Measurements from ENCODE around the gene FBXW7. TPM values are rescaled to one million over a fixed set of nuclear protein-coding genes. Genes with fewer than 3 reads are reported as not detected.

Gene FBXW7
- total and polyA plus RNA-seq, 2 experiments from 2014 or later: 16.2 to 43.5 TPM

DNA sequence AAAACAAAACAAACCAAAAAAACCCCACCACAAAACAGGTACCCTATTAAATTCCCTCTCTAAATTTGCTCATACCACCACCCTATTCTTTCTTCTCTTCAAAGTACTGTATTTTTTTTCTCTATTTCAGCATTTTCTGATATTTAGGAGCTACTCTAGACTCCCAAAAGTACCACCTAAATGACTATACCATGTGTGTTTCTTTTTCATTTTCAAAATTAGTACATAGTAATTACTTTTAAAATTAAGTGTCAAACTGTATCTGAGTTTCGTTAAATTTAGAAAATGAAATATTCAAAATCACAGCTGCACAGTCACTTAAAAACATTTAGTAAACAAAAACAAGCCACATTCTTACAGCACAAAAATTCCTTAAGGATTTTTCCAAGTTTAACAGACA lies 161.7 kb downstream of the FBXW7 start:
- Histone ChIP-seq H3K9me2 (replicated peaks; ENCODE audit: insufficient read depth) (no peaks in the 10 kb centered on the region), H3K79me2 (peaks cover 4% of the 10 kb centered on the region), H2AFZ (no peak overlapping the region), H4K20me1 (ENCODE audit: insufficient read depth, poor library complexity, severe bottlenecking) (no peaks in the 10 kb centered on the region), H3K9me3 (ENCODE audit: low read depth) (no peaks in the 10 kb centered on the region), H3K36me3 (replicated peaks; ENCODE audit: insufficient read depth, low read depth) (no peaks in the 10 kb centered on the region), H3K4me1 (ENCODE audit: insufficient read depth) (no peaks in the 10 kb centered on the region), H3K27ac (no peak overlapping the region), H3K4me3 (no peak overlapping the region), H3K4me2 (no peak overlapping the region), H3K27me3 (no peaks in the 10 kb centered on the region)
- no peak for TF ChIP-seq EZH2phosphoT487 (IDR thresholded peaks at IDR 0.05; ENCODE audit: low read depth, severe bottlenecking, unreplicated experiment)
- TF ChIP-seq EZH2 (IDR thresholded peaks at IDR 0.05; ENCODE audit: borderline replicate concordance): no peak
- TF ChIP-seq, protein P1, sequence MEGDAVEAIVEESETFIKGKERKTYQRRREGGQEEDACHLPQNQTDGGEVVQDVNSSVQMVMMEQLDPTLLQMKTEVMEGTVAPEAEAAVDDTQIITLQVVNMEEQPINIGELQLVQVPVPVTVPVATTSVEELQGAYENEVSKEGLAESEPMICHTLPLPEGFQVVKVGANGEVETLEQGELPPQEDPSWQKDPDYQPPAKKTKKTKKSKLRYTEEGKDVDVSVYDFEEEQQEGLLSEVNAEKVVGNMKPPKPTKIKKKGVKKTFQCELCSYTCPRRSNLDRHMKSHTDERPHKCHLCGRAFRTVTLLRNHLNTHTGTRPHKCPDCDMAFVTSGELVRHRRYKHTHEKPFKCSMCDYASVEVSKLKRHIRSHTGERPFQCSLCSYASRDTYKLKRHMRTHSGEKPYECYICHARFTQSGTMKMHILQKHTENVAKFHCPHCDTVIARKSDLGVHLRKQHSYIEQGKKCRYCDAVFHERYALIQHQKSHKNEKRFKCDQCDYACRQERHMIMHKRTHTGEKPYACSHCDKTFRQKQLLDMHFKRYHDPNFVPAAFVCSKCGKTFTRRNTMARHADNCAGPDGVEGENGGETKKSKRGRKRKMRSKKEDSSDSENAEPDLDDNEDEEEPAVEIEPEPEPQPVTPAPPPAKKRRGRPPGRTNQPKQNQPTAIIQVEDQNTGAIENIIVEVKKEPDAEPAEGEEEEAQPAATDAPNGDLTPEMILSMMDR (IDR thresholded peaks at IDR 0.05; ENCODE audit: poor library complexity): no peak
- 89% methylated on average over 1 of the region's 1 CpG for whole genome bisulfite sequencing (ENCODE audit: low lambda C conversion rate, missing lambda C conversion rate)
- DNase-seq (ENCODE audit: low spot score): no peak

DNA sequence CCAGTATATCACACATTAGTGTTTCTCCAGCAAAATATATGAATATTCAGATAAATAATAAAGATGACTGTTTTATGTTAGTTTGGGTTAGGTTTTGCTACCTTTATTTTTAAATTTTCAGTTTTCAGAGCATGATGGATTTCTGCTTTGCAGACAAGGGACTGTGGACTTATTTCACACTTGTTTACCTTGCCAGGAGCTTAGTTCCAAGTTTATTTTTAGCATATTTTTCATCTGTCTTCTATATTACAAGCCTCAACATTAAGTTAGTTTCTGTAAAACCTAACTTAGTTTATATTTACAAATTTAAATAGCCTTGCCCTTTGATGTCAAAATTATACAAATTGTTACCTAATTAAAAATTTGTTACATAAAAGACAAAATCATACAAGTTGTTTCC lies 163.4 kb downstream of the FBXW7 start:
- H3K36me3 ChIP-seq (replicated peaks; ENCODE audit: insufficient read depth, low read depth): no peaks in the 10 kb centered on the region
- H3K27ac ChIP-seq: no peak overlapping the region
- DNase-seq (ENCODE audit: low spot score): no peak
- H3K79me2 ChIP-seq: peaks cover 5% of the 10 kb centered on the region
- H3K4me3 ChIP-seq: no peak overlapping the region
- no peaks in the 10 kb centered on the region for H4K20me1 ChIP-seq (ENCODE audit: insufficient read depth, poor library complexity, severe bottlenecking)
- no peak overlapping the region for H3K4me2 ChIP-seq
- TF ChIP-seq, protein P1 (IDR thresholded peaks at IDR 0.05; ENCODE audit: poor library complexity): no peak
- no peak for TF ChIP-seq EZH2 (IDR thresholded peaks at IDR 0.05; ENCODE audit: borderline replicate concordance)
- TF ChIP-seq EZH2phosphoT487 (IDR thresholded peaks at IDR 0.05; ENCODE audit: low read depth, severe bottlenecking, unreplicated experiment): no peak
- no peaks in the 10 kb centered on the region for H3K4me1 ChIP-seq (ENCODE audit: insufficient read depth)
- no peaks in the 10 kb centered on the region for H3K9me3 ChIP-seq (ENCODE audit: low read depth)
- no peaks in the 10 kb centered on the region for H3K9me2 ChIP-seq (replicated peaks; ENCODE audit: insufficient read depth)
- H2AFZ ChIP-seq: no peak overlapping the region
- H3K27me3 ChIP-seq: no peaks in the 10 kb centered on the region

DNA sequence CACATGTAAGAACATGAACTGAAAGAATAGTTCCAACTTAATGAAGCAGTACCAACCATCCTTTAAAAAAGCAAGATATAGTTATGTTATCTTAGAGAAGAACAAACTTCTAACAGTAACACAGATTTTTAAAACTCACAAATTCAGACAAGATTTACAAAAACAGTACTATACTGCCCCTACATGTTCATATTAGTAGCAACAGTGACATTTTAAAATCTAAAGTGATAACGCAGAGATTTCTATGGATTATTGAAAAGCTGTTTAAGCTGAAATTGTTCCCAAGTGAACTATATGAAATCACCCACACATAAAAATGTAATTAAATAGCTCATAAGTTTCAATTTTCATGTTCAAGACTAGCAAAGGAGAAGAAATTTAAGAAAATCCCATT lies 166.0 kb downstream of the FBXW7 start:
- H3K9me2 ChIP-seq (replicated peaks; ENCODE audit: insufficient read depth): no peaks in the 10 kb centered on the region
- WGBS (ENCODE audit: low lambda C conversion rate, missing lambda C conversion rate): 61% methylated on average over 1 of the region's 1 CpG
- peaks cover 6% of the 10 kb centered on the region for H3K79me2 ChIP-seq
- no peaks in the 10 kb centered on the region for H3K4me1 ChIP-seq (ENCODE audit: insufficient read depth)
- no peak overlapping the region for H2AFZ ChIP-seq
- no peak overlapping the region for H3K4me2 ChIP-seq
- no peaks in the 10 kb centered on the region for H3K36me3 ChIP-seq (replicated peaks; ENCODE audit: insufficient read depth, low read depth)
- H3K9me3 ChIP-seq (ENCODE audit: low read depth): no peaks in the 10 kb centered on the region
- no peaks in the 10 kb centered on the region for H3K27me3 ChIP-seq
- DNase-seq (ENCODE audit: low spot score): no peak
- TF ChIP-seq, protein P1 (IDR thresholded peaks at IDR 0.05; ENCODE audit: poor library complexity): peak; percentile 54
- no peak for TF ChIP-seq EZH2 (IDR thresholded peaks at IDR 0.05; ENCODE audit: borderline replicate concordance)
- H4K20me1 ChIP-seq (ENCODE audit: insufficient read depth, poor library complexity, severe bottlenecking): no peaks in the 10 kb centered on the region
- no peak overlapping the region for H3K4me3 ChIP-seq
- H3K27ac ChIP-seq: no peak overlapping the region

Measured in hepatocyte (in vitro differentiated cells).